GM06990 (cell line): ENCODE measurements around the gene TUBA1A.

Source experiments
- DNase-seq: peaks from one replicate; pipeline ENCODE4 v3.0.0-alpha.2; 2011; ENCODE audit not compliant: insufficient read length; ENCODE audit errors: extremely low read depth
- H3K27me3 ChIP-seq: replicated peaks from 2 replicates; pipeline ENCODE4 v1.6.0; 2011; ENCODE audit warnings: low read length; ENCODE audit not compliant: control insufficient read depth, insufficient read depth
- H3K36me3 ChIP-seq: 2 replicates; pipeline ENCODE4 v1.5.1; 2011; ENCODE audit warnings: low read length; ENCODE audit not compliant: control insufficient read depth, insufficient read depth
- H3K4me3 ChIP-seq: replicated peaks from 2 replicates; pipeline ENCODE4 v1.5.1; 2011; ENCODE audit warnings: low read depth, mild to moderate bottlenecking, control low read depth, low read length
- TF ChIP-seq, protein P1 (sequence below): IDR thresholded peaks from 2 replicates; pipeline ENCODE4 v1.5.1; 2011; ENCODE audit warnings: low read length, control low read depth, mild to moderate bottlenecking, inconsistent platforms; ENCODE audit not compliant: insufficient read depth, poor library complexity, severe bottlenecking

Gene TUBA1A

GRCh38 chr12:49188916-49189367 lies at the start of gene TUBA1A:
TSS of gene TUBA1A (minus strand) at chr12:49189080. CDS start at chr12:49188979, 101 bp downstream.
- DNase-seq: peak; percentile 88
- TF ChIP-seq, protein P1, sequence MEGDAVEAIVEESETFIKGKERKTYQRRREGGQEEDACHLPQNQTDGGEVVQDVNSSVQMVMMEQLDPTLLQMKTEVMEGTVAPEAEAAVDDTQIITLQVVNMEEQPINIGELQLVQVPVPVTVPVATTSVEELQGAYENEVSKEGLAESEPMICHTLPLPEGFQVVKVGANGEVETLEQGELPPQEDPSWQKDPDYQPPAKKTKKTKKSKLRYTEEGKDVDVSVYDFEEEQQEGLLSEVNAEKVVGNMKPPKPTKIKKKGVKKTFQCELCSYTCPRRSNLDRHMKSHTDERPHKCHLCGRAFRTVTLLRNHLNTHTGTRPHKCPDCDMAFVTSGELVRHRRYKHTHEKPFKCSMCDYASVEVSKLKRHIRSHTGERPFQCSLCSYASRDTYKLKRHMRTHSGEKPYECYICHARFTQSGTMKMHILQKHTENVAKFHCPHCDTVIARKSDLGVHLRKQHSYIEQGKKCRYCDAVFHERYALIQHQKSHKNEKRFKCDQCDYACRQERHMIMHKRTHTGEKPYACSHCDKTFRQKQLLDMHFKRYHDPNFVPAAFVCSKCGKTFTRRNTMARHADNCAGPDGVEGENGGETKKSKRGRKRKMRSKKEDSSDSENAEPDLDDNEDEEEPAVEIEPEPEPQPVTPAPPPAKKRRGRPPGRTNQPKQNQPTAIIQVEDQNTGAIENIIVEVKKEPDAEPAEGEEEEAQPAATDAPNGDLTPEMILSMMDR: no peak
- Histone ChIP-seq H3K4me3 (peak within 1 kb of the TSS; percentile 89), H3K36me3 (no peaks in the 10 kb centered on the region; the same call in 1 of the 2 replicates), H3K27me3 (no peaks in the 10 kb centered on the region)

DNA sequence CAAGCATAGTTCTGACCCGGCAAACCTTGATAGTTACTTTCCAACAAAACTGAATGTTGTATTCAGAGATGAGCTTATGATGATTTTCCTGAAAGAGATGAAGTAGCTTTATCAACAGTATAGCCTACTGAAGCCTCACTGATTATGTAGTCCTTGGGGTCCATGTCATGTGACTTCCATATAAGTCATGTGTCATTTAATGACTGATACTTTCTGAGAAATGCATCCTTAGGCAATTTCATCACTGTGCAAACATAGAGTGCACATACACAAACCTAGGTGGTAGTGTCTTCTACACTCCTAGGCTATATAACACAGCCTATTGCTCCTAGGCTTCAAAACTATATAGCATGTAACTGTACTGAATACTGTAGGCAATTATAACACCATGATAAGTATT lies 47.5 kb upstream of the TUBA1A start:
- Histone ChIP-seq H3K27me3 (no peaks in the 10 kb centered on the region), H3K4me3 (no peak overlapping the region), H3K36me3 (no peaks in the 10 kb centered on the region)
- no peak for DNase-seq
- TF ChIP-seq, protein P1: no peak

DNA sequence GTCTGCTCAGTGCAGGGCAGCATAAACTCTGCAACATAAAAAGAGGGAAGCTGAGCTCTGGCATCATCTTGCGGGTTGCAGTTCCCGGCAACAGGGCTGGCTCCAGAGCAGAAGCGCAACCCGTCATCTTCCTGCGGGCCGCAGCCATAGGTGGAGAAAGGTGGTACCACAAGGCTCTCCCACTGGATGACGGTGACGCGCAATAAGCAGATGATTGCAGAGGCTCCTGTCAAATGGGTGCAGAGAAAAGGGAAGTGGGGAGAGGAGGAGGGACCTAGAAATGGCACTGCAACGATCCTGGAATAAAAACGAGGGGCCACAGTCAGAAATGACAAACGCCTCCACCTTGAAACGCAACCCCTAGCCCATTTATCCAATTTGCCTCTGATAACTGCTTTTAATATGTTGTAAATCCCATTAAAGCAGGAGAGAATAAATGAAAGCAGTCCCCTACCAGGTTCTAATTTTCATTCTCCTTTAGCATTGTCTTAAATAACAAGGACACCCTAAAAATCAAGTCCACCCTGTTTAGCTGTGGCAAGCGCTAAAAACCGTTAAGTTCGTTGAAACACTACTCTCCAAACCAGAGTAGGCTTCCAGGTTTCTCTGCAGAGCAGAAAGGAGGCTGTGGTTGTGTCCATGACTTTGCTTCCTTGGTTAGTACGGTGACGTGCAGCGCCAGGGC lies 45.1 kb upstream of the TUBA1A start:
- TF ChIP-seq, protein P1: no peak
- Histone ChIP-seq H3K36me3 (no peaks in the 10 kb centered on the region), H3K4me3 (peak overlapping the region; percentile 49), H3K27me3 (no peaks in the 10 kb centered on the region)
- DNase-seq: peak; percentile 30

GRCh38 chr12:49232940-49233841 lies 44.3 kb upstream of the TUBA1A start:
- no peak for DNase-seq
- peak overlapping the region; percentile 49 for H3K4me3 ChIP-seq

GRCh38 chr12:49231878-49232655 lies 43.2 kb upstream of the TUBA1A start:
- no peaks in the 10 kb centered on the region for H3K27me3 ChIP-seq
- DNase-seq: no peak
- TF ChIP-seq, protein P1: no peak
- no peak overlapping the region for H3K4me3 ChIP-seq
- H3K36me3 ChIP-seq: no peaks in the 10 kb centered on the region

More at GRCh38 chr12:49232940-49233841, 44.3 kb upstream of the TUBA1A start:
- no peaks in the 10 kb centered on the region for H3K36me3 ChIP-seq
- H3K27me3 ChIP-seq: no peaks in the 10 kb centered on the region
- TF ChIP-seq, protein P1: no peak
